H1 (cell line): ENCODE measurements around the gene HECTD4. TPM values are rescaled to one million over a fixed set of nuclear protein-coding genes. Genes with fewer than 3 reads are reported as not detected.

Source experiments
- CTCF ChIA-PET: fragments of 300-600 bp; sonication (Branson Sonifier 250); formaldehyde crosslinking; loops from one replicate; lab custom pipeline; 2021; ENCODE audit not compliant: partially characterized antibody; lab: Charles Lee
- POLR2A ChIA-PET: fragments of 300-600 bp; sonication (Branson Sonifier 250); formaldehyde crosslinking; loops from one replicate; lab custom pipeline; 2021; ENCODE audit warnings: inconsistent platforms; ENCODE audit not compliant: partially characterized antibody; lab: Charles Lee
- DNase-seq, 2 experiments: peaks; one replicate each; pipeline versions ENCODE4 v3.0.0 to v3.0.0-alpha.2; 2010 to 2022; ENCODE audit warnings: low spot score in 2 of 2, low read depth in 1 of 2, mixed read lengths in 1 of 2
- FAIRE-seq: peaks from 2 replicates; lab custom pipeline; 2011; peaks lifted over from hg19 to GRCh38; lab: Jason Lieb, UNC
- H2AFZ ChIP-seq: 2 replicates; pipeline ENCODE4 v1.8.1; 2012; ENCODE audit warnings: low read length, inconsistent platforms
- H2AK5ac ChIP-seq: 2 replicates; pipeline ENCODE4 v1.6.1; 2013; ENCODE audit warnings: low read depth, low read length
- H2BK120ac ChIP-seq: replicated peaks from 2 replicates; pipeline ENCODE3; 2013; ENCODE audit warnings: low read depth, low read length, inconsistent platforms
- H2BK12ac ChIP-seq: 2 replicates; pipeline ENCODE4 v1.6.1; 2013; ENCODE audit warnings: low read depth, low read length
- H2BK15ac ChIP-seq: 2 replicates; pipeline ENCODE4 v1.6.1; 2013; ENCODE audit warnings: low read length
- H2BK20ac ChIP-seq: 2 replicates; pipeline ENCODE4 v1.6.1; 2013; ENCODE audit warnings: low read length
- H2BK5ac ChIP-seq: 2 replicates; pipeline ENCODE4 v1.6.1; 2013; ENCODE audit warnings: low read depth, low read length
- H3K14ac ChIP-seq: 2 replicates; pipeline ENCODE4 v1.6.1; 2013; ENCODE audit warnings: inconsistent platforms; ENCODE audit not compliant: insufficient read length
- H3K18ac ChIP-seq: 2 replicates; pipeline ENCODE4 v1.6.1; 2013; ENCODE audit warnings: low read length; ENCODE audit errors: extremely low read depth
- H3K23ac ChIP-seq: 2 replicates; pipeline ENCODE4 v1.6.1; 2013; ENCODE audit warnings: inconsistent platforms; ENCODE audit not compliant: insufficient read length
- H3K23me2 ChIP-seq: 2 replicates; pipeline ENCODE4 v1.6.1; 2013; ENCODE audit warnings: low read depth, low read length
- H3K27ac ChIP-seq: 2 replicates; pipeline ENCODE4 v1.6.1; 2011; ENCODE audit warnings: low read depth, low read length, inconsistent platforms
- H3K27me3 ChIP-seq, 4 experiments: replicated peaks in 1 of 4; 1 replicate in 1 of 4; 2 replicates in 3 of 4; pipeline versions ENCODE4 v1.6.1 to v1.8.1; 2011 to 2013; ENCODE audit warnings: low read length in 3 of 4, mild to moderate bottlenecking in 3 of 4, inconsistent platforms in 2 of 4, mixed read lengths in 2 of 4, moderate library complexity in 1 of 4; ENCODE audit not compliant: control insufficient read depth in 3 of 4, insufficient read depth in 3 of 4; ENCODE audit errors: extremely low read depth in 1 of 4
- H3K36me3 ChIP-seq, 4 experiments: 2 replicates each; pipeline versions ENCODE4 v1.6.1 to v1.8.1; 2011 to 2013; ENCODE audit warnings: mild to moderate bottlenecking in 4 of 4, low read length in 3 of 4, moderate library complexity in 2 of 4, control low read depth in 1 of 4, inconsistent platforms in 1 of 4; ENCODE audit not compliant: insufficient read depth in 4 of 4, control insufficient read depth in 2 of 4
- H3K4ac ChIP-seq: replicated peaks from 2 replicates; pipeline ENCODE3; 2013; ENCODE audit warnings: low read length, low read depth, mixed read lengths, inconsistent platforms; ENCODE audit not compliant: insufficient read length
- H3K4me1 ChIP-seq, 4 experiments: replicated peaks in 1 of 4; 1 replicate in 1 of 4; 2 replicates in 3 of 4; pipeline versions ENCODE4 v1.6.1 to v1.8.1; 2011 to 2013; ENCODE audit warnings: low read length in 3 of 4, inconsistent platforms in 2 of 4, mixed read lengths in 1 of 4; ENCODE audit not compliant: insufficient read depth in 4 of 4, control insufficient read depth in 3 of 4
- H3K4me2 ChIP-seq, 2 experiments: 2 replicates each; pipeline versions ENCODE4 v1.6.1 to v1.8.1; 2011 to 2013; ENCODE audit warnings: low read depth in 2 of 2, low read length in 2 of 2, control low read depth in 1 of 2, inconsistent platforms in 1 of 2, mild to moderate bottlenecking in 1 of 2; ENCODE audit not compliant: insufficient read depth in 1 of 2
- H3K4me3 ChIP-seq, 4 experiments: fragments of 200-600, 300-600 bp in 1 of 4; sonication (generic), shearing (Covaris generic), sonication (Bioruptor Twin) in 1 of 4; 2 replicates each; pipeline versions ENCODE4 v1.5.1 to v1.8.1; 2011 to 2016; ENCODE audit warnings: low read length in 4 of 4, low read depth in 3 of 4, control low read depth in 2 of 4, inconsistent platforms in 2 of 4, mild to moderate bottlenecking in 2 of 4, mixed read lengths in 1 of 4, moderate library complexity in 1 of 4; ENCODE audit not compliant: insufficient read depth in 2 of 4; ENCODE audit errors: extremely low read depth in 1 of 4
- H3K56ac ChIP-seq: replicated peaks from 2 replicates; pipeline ENCODE3; 2013; ENCODE audit warnings: low read depth, mild to moderate bottlenecking, mixed read lengths, low read length, inconsistent platforms; ENCODE audit not compliant: insufficient read length
- H3K79me1 ChIP-seq: 2 replicates; pipeline ENCODE4 v1.6.1; 2013; ENCODE audit warnings: low read depth, low read length, control low read depth
- H3K79me2 ChIP-seq, 2 experiments: 2 replicates each; pipeline versions ENCODE4 v1.6.1 to v1.8.1; 2012 to 2013; ENCODE audit warnings: low read length in 2 of 2, mild to moderate bottlenecking in 2 of 2, inconsistent platforms in 1 of 2; ENCODE audit not compliant: insufficient read depth in 2 of 2, control insufficient read depth in 1 of 2
- H3K9ac ChIP-seq, 4 experiments: replicated peaks in 1 of 4; 1 replicate in 1 of 4; 2 replicates in 3 of 4; pipeline versions ENCODE4 v1.6.1 to v1.8.1; 2011 to 2013; ENCODE audit warnings: low read depth in 3 of 4, low read length in 3 of 4, control low read depth in 2 of 4, mild to moderate bottlenecking in 2 of 4, moderate library complexity in 2 of 4, inconsistent platforms in 1 of 4; ENCODE audit errors: extremely low read depth in 1 of 4
- H3K9me3 ChIP-seq, 2 experiments: 2 replicates each; pipeline versions ENCODE4 v1.6.1 to v1.8.1; 2012 to 2013; ENCODE audit warnings: mild to moderate bottlenecking in 2 of 2, moderate library complexity in 2 of 2, control low read depth in 1 of 2, inconsistent platforms in 1 of 2, low read depth in 1 of 2, low read length in 1 of 2, mixed read lengths in 1 of 2; ENCODE audit not compliant: insufficient read depth in 2 of 2
- H4K20me1 ChIP-seq, 2 experiments: replicated peaks in 1 of 2; 2 replicates each; pipeline versions ENCODE3 to v1.8.1; 2011 to 2013; ENCODE audit warnings: inconsistent platforms in 2 of 2, low read length in 2 of 2, mild to moderate bottlenecking in 1 of 2; ENCODE audit not compliant: insufficient read depth in 2 of 2, control insufficient read depth in 1 of 2
- H4K5ac ChIP-seq: 2 replicates; pipeline ENCODE4 v1.6.1; 2013; ENCODE audit warnings: low read length, low read depth, mixed read lengths, inconsistent platforms; ENCODE audit not compliant: insufficient read length
- H4K8ac ChIP-seq: 2 replicates; pipeline ENCODE4 v1.8.0; 2013; ENCODE audit warnings: mild to moderate bottlenecking, moderate library complexity, low read length, inconsistent platforms; ENCODE audit not compliant: insufficient read depth; ENCODE audit errors: extremely low read depth
- H4K91ac ChIP-seq: replicated peaks from 2 replicates; pipeline ENCODE3; 2013; ENCODE audit warnings: low read length, mixed read lengths, inconsistent platforms; ENCODE audit not compliant: insufficient read length
- ATF2 ChIP-seq: IDR thresholded peaks from 2 replicates; pipeline ENCODE4 v1.6.1; 2012; ENCODE audit warnings: low read length, inconsistent platforms
- CTBP2 ChIP-seq: IDR thresholded peaks from 2 replicates; pipeline ENCODE4 v1.7.0; 2011; ENCODE audit warnings: borderline replicate concordance, mild to moderate bottlenecking, moderate library complexity, mixed read lengths, low read length; ENCODE audit not compliant: insufficient read depth, insufficient read length
- E2F6 ChIP-seq: IDR thresholded peaks from 2 replicates; pipeline ENCODE4 v1.6.1; 2012; ENCODE audit warnings: inconsistent platforms
- EGR1 ChIP-seq: IDR thresholded peaks from 2 replicates; pipeline ENCODE4 v1.6.1; 2011; ENCODE audit warnings: low read depth, low read length, borderline replicate concordance
- EP300 ChIP-seq, 2 experiments: IDR thresholded peaks; 1 replicate in 1 of 2; 2 replicates in 1 of 2; pipeline ENCODE4 v1.6.1; 2011 to 2012; ENCODE audit warnings: low read depth in 2 of 2, low read length in 2 of 2, mild to moderate bottlenecking in 2 of 2, borderline replicate concordance in 1 of 2, inconsistent platforms in 1 of 2, moderate library complexity in 1 of 2
- RBBP5 ChIP-seq: IDR thresholded peaks from 2 replicates; pipeline ENCODE4 v1.7.1; 2012; ENCODE audit warnings: low read depth, mild to moderate bottlenecking, inconsistent platforms, low read length, moderate library complexity, borderline replicate concordance
- SIX5 ChIP-seq: IDR thresholded peaks from 2 replicates; pipeline ENCODE4 v1.6.1; 2011; ENCODE audit warnings: mild to moderate bottlenecking, low read depth, low read length
- SP4 ChIP-seq: IDR thresholded peaks from 2 replicates; pipeline ENCODE4 v1.6.1; 2012; ENCODE audit warnings: low read length, inconsistent platforms
- SRF ChIP-seq: IDR thresholded peaks from 2 replicates; pipeline ENCODE4 v1.6.1; 2011; ENCODE audit warnings: mild to moderate bottlenecking, low read depth, low read length, moderate library complexity
- TEAD4 ChIP-seq: IDR thresholded peaks from 2 replicates; pipeline ENCODE4 v1.6.1; 2012; ENCODE audit warnings: low read depth, low read length, inconsistent platforms, mixed read lengths
- YY1 ChIP-seq: IDR thresholded peaks from 2 replicates; pipeline ENCODE4 v1.6.1; 2011; ENCODE audit warnings: low read depth, mild to moderate bottlenecking, low read length
- ZNF274 ChIP-seq: IDR thresholded peaks from 2 replicates; pipeline ENCODE4 v1.7.0; 2012; ENCODE audit warnings: low read length, borderline replicate concordance; ENCODE audit errors: extremely low read depth
- WGBS, 2 experiments: shearing (Covaris generic) in 1 of 2; methylation state at CpG; one replicate each; pipeline versions ENCODE4 v1.1.6 to v1.1.7; 2013 to 2015; ENCODE audit warnings: low lambda C conversion rate in 2 of 2, mixed read lengths in 2 of 2, inconsistent platforms in 1 of 2, low coverage in 1 of 2, missing lambda C conversion rate in 1 of 2; ENCODE audit not compliant: insufficient replicate concordance in 2 of 2, insufficient coverage in 1 of 2, insufficient read length in 1 of 2; ENCODE audit errors: extremely low coverage in 1 of 2, missing lambda C conversion rate in 1 of 2; 5-methylcytosine and 5-hydroxymethylcytosine counted together
- polyA plus RNA-seq, 7 experiments: library from polyadenylated mRNA; depleted of rRNA in 3 of 7; stranded (reverse) in 5 of 7; unstranded in 2 of 7; fragments of >200 nt in 5 of 7; fragments of 200-250 nt in 2 of 7; gene quantifications; 1 replicate in 5 of 7; 2 replicates in 1 of 7; 4 replicates in 1 of 7; pipeline versions ENCODE4 v1.2.1 to v1.2.3, GENCODE V29; 2011 to 2013; ENCODE audit warnings: missing spikeins in 2 of 7, mixed read lengths in 2 of 7
- total RNA-seq: library from RNA; stranded (reverse); fragmentation: NEBNext Ultra II Directional; extraction: Animal tissue kit (Norgen Biotek cat#: 25700); gene quantifications from 2 replicates; pipeline ENCODE4 v1.2.1, GENCODE V29; 2021

HECTD4 gene
- total and polyA plus RNA-seq, 2 of the 8 experiments (the other 6 are each of a cell fraction or from before 2014, with no cell fraction given) = 6.5 to 33.7 TPM

GRCh38 chr12:112424126-112424525, 41.9 kb upstream of the HECTD4 start:
- Histone ChIP-seq H3K4me2 (no peak overlapping the region), H3K4me1 (no peaks in the 10 kb centered on the region), H3K27me3 (no peaks in the 10 kb centered on the region), H3K56ac (no peak overlapping the region), H3K27ac (no peak overlapping the region), H2BK20ac (no peak overlapping the region), H3K18ac (no peak overlapping the region), H2BK5ac (no peak overlapping the region), H3K9me3 (no peaks in the 10 kb centered on the region), H3K4ac (no peak overlapping the region), H3K79me1 (peaks cover 5% of the 10 kb centered on the region), H4K91ac (no peak overlapping the region), H2AFZ (no peak overlapping the region), H3K9ac (no peak overlapping the region), H2AK5ac (no peak overlapping the region), H4K5ac (no peak overlapping the region), H4K20me1 (peaks cover 0 to 8% of the 10 kb centered on the region in 2 experiments), H3K14ac (no peak overlapping the region), H2BK120ac (no peak overlapping the region), H3K23ac (no peak overlapping the region), H3K4me3 (no peak overlapping the region), H4K8ac (no peak overlapping the region), H2BK15ac (no peak overlapping the region), H3K79me2 (peaks cover 13 to 92% of the 10 kb centered on the region in 2 experiments), H3K23me2 (0 out of 2 replicates have a peak, but pooled peaks cover 2% of the 10 kb centered on the region), H3K36me3 (no peaks in the 10 kb centered on the region; a peak in 1 of 8 replicates), H2BK12ac (no peak overlapping the region)
- FAIRE-seq (no peak), DNase-seq (no peak)
- POLR2A ChIA-PET = interaction anchor here (0.7 to 3.7 kb wide), 5 partner anchors 16 to 668 kb away, joined by 3 to 13 read pairs (median 5); no protein-coding TSS in a partner anchor
- 91% methylated on average over 3 of the region's 3 CpGs; no CpG with 5 or more reads in 1 of the 2 experiments for WGBS, 2 experiments
- CTCF ChIA-PET = interaction anchor here (0.6 to 1.5 kb wide), 2 partner anchors 13 to 92 kb away, joined by 3 to 4 read pairs; no protein-coding TSS in a partner anchor
- no peak for TF ChIP-seq ATF2
- TF ChIP-seq E2F6 = no peak
- no peak for TF ChIP-seq CTBP2
- no peak for TF ChIP-seq SP4
- no peak for TF ChIP-seq YY1
- no peak for TF ChIP-seq RBBP5
- TF ChIP-seq SIX5 = no peak
- TF ChIP-seq SRF = no peak
- no peak for TF ChIP-seq ZNF274
- TF ChIP-seq EP300 (IDR thresholded peaks at IDR 0.05; ENCODE audit: borderline replicate concordance in 1 of 2, low read depth in 2 of 2, low read length in 2 of 2) = no peak
- no peak for TF ChIP-seq EGR1
- no peak for TF ChIP-seq TEAD4
